HT1080 (cell line): ENCODE data around the gene OGFOD2. TPM values are rescaled to one million over a fixed set of nuclear protein-coding genes. Genes with fewer than 3 reads are reported as not detected.

Source experiments
- DNase-seq: peaks from one replicate; pipeline ENCODE4 v3.0.0-alpha.2; 2015; ENCODE audit warnings: low read depth
- total RNA-seq: library from RNA; depleted of rRNA; stranded (reverse); fragments of >200 nt; shearing (Covaris generic); gene quantifications from 2 replicates; pipeline ENCODE4 v1.2.3, GENCODE V29; 2014

The OGFOD2 gene
- total RNA-seq, 1 experiment from 2014 or later, result 19.4 TPM

DNA sequence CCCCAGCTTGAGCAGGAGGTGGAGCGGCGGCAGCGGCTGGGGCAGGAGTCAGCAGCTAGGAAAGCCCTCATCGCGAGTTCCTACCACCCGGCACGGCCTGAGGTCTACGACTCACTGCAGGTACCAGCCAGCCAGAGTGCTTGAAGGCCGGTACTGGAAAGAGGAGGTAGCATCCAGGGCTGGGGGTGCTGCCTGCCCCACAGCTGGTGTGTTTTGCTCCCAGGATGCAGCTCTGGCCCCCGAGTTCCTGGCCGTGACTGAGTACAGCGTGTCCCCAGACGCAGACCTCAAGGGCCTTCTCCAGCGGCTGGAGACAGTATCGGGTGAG lies 1.6 kb downstream of the OGFOD2 start:
- no peak for DNase-seq

- no peak for DNase-seq
These were observed 2.1 kb downstream of the OGFOD2 start for GRCh38 chr12:122977153-122977552.

DNA sequence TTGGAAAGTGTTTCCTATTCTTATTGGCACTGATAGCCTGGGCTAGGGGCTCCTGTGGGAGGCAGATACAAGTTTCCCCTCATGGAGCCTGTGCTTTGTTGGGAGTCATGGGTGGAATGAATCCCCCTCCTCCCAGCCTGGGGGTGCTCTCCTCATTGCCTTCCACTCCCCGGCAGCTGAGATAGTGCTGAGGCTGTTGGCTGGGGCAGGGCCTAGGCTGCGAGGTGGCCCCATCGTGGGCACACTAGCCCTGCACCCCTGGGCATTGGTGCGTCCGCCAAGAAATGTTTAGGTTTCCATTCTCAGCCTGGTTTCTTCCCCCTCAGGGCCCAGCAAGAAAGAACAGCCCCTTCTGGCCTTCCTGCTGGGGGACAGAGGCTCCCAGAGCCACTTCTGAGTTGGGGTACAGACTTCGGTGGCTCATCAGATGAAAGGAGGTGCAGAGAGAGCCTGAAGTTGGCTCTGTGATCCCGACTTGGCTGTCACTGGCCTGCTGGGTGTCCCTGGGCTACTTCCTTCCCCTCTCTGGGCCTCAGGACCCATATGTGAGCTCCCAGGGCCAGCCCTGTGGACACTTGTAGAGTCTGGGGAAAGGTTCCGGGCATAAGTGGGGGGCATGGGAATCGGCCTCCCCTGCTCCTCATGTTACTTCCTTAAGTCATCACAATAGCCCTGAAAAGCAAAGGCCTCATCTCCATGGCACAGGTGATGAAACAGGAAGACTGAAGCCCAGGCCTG lies 2.8 kb downstream of the OGFOD2 start:
- DNase-seq, result no peak

DNA sequence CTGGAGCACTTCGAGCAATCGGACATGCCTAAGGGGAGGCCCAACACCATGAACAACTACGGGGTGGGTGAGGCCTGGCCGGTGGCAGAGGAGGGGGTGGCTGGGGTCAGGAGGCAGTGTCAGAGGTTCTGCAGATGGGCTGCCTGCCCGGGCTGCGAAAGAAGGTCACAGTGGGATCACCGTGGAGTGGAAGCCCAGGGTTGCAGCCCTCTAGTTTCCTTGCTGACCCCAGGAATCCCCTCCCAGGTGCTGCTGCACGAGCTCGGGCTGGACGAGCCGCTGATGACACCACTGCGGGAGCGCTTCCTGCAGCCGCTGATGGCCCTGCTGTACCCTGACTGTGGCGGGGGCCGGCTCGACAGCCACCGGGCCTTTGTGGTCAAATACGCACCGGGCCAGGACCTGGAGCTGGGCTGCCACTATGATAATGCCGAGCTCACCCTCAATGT lies 3.5 kb downstream of the OGFOD2 start:
- DNase-seq, result no peak

- no peak for DNase-seq
These were observed 4.2 kb downstream of the OGFOD2 start for GRCh38 chr12:122979001-122979907.

GRCh38 chr12:122979908-122980182 lies 4.8 kb downstream of the OGFOD2 start:
- no peak for DNase-seq

- DNase-seq, result peak; percentile 65
These were observed 5.4 kb downstream of the OGFOD2 start, which contains the start of gene ARL6IP4 for GRCh38 chr12:122980183-122981035. ARL6IP4 (plus strand) TSS chr12:122980681; CDS start chr12:122981140, 459 bp downstream.

- peak; percentile 30 for DNase-seq
These were observed 6.0 kb downstream of the OGFOD2 start for GRCh38 chr12:122981036-122981471.

GRCh38 chr12:122981587-122982476 lies 6.8 kb downstream of the OGFOD2 start:
- no peak for DNase-seq

- no peak for DNase-seq
These were observed 7.4 kb downstream of the OGFOD2 start for GRCh38 chr12:122982477-122982815.

- DNase-seq, result no peak
These were observed 8.1 kb downstream of the OGFOD2 start for GRCh38 chr12:122982963-122983788.

DNA sequence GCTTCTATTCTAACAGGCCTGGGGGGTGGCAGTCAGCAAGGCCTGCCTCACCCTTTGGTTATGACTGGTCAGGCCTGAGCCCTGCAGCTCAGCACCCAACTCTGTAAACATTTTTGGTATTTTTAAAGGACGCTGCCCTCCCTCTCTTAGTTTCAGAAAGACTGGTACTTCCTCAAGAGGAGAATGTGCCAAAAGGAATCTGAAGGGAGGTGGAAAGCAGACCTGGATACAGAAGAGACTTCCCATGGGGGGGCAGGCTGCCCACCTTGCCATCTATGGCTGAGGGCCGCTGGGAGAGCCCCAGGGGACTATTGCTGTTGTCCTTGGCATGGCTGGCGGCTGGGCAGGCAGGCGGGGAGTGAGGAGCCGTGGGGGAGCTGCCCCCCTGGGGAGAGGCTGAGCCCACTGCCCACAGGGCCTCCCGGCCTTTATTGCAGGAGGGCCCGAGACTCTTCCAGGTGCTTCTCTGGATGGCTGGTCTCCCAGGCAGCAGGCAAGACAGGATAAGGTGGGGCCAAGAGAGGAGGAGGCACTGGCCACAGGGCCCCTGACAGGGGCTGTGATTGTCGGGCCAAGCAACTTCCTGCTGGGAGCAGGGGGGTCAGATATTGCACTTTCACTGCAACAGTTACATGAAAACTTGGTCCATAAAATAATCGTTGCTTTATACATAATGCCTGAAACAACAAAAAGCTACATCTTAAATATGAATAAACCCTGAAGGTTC lies 8.9 kb downstream of the OGFOD2 start:
- DNase-seq, result no peak

GRCh38 chr12:122984612-122985337 lies 9.7 kb downstream of the OGFOD2 start:
- no peak for DNase-seq

- DNase-seq, result no peak
These were observed 10.6 kb downstream of the OGFOD2 start for GRCh38 chr12:122985338-122986257.

GRCh38 chr12:122986258-122986871 lies 11.3 kb downstream of the OGFOD2 start:
- DNase-seq, result no peak

GRCh38 chr12:122987086-122987951 lies 12.3 kb downstream of the OGFOD2 start:
- no peak for DNase-seq
